DND-41 (cell line): ENCODE measurements around the gene TBC1D10A.

ENCODE experiments used
- ATAC-seq: fragments of 200-7000 bp; cut with Tn5 transposase; 3 replicates; pipeline ENCODE4 v1.9.1; 2021; ENCODE audit warnings: low read depth; ENCODE audit not compliant: insufficient read depth
- DNase-seq: peaks from one replicate; pipeline ENCODE4 v3.0.0-alpha.2; 2020
- H2AFZ ChIP-seq: 2 replicates; pipeline ENCODE4 v1.6.0; 2012; ENCODE audit warnings: low read depth, low read length
- H3K27ac ChIP-seq: 2 replicates; pipeline ENCODE4 v1.5.1; 2012; ENCODE audit warnings: low read length, inconsistent platforms
- H3K27me3 ChIP-seq: fragments of 200-600 bp; sonication (generic); 2 replicates; pipeline ENCODE4 v1.6.0; 2012; ENCODE audit warnings: low read length, mild to moderate bottlenecking, inconsistent platforms; ENCODE audit not compliant: insufficient read depth, poor library complexity
- H3K36me3 ChIP-seq: 2 replicates; pipeline ENCODE4 v1.5.1; 2012; ENCODE audit warnings: low read length, inconsistent platforms; ENCODE audit not compliant: insufficient read depth
- H3K4me1 ChIP-seq: 2 replicates; pipeline ENCODE4 v1.5.1; 2012; ENCODE audit warnings: mild to moderate bottlenecking, low read length; ENCODE audit not compliant: insufficient read depth
- H3K4me2 ChIP-seq: 2 replicates; pipeline ENCODE4 v1.6.0; 2012; ENCODE audit warnings: mild to moderate bottlenecking, moderate library complexity, low read length, inconsistent platforms; ENCODE audit not compliant: insufficient read depth
- H3K4me3 ChIP-seq, 2 experiments: fragments of 200-600 bp in 1 of 2; shearing (Covaris generic) in 1 of 2; 2 replicates each; pipeline ENCODE4 v1.5.1; 2012 to 2016; ENCODE audit warnings: inconsistent platforms in 2 of 2, low read length in 2 of 2, mild to moderate bottlenecking in 2 of 2, low read depth in 1 of 2, moderate library complexity in 1 of 2
- H3K79me2 ChIP-seq: 2 replicates; pipeline ENCODE4 v1.6.0; 2012; ENCODE audit warnings: low read length, inconsistent platforms; ENCODE audit not compliant: insufficient read depth
- H3K9ac ChIP-seq: 2 replicates; pipeline ENCODE4 v1.6.0; 2012; ENCODE audit warnings: low read depth, mild to moderate bottlenecking, inconsistent platforms, low read length, moderate library complexity
- H3K9me3 ChIP-seq: 2 replicates; pipeline ENCODE4 v1.5.1; 2012; ENCODE audit warnings: low read length, moderate library complexity, mild to moderate bottlenecking, inconsistent platforms; ENCODE audit not compliant: insufficient read depth, severe bottlenecking
- H4K20me1 ChIP-seq: 2 replicates; pipeline ENCODE4 v1.6.0; 2012; ENCODE audit warnings: low read length; ENCODE audit not compliant: insufficient read depth
- CTCF ChIP-seq: IDR thresholded peaks from 2 replicates; pipeline ENCODE4 v1.5.1; 2012; ENCODE audit warnings: borderline replicate concordance, low read length, moderate library complexity, mild to moderate bottlenecking; ENCODE audit not compliant: poor library complexity, severe bottlenecking; ENCODE audit errors: extremely low read depth
- EZH2 ChIP-seq: IDR thresholded peaks from 3 replicates; pipeline ENCODE4 v1.6.1; 2012; ENCODE audit warnings: borderline replicate concordance, low read depth, mild to moderate bottlenecking, moderate library complexity, low read length, inconsistent platforms; ENCODE audit not compliant: severe bottlenecking

The TBC1D10A gene

GRCh38 chr22:30290342-30291057 lies 36.2 kb downstream of the TBC1D10A start:
- Histone ChIP-seq H3K9me3 (no peaks in the 10 kb centered on the region), H2AFZ (no peak overlapping the region), H3K4me1 (peaks cover 66% of the 10 kb centered on the region), H3K4me2 (peak overlapping the region; percentile 90), H3K27me3 (no peaks in the 10 kb centered on the region), H3K27ac (peak overlapping the region; percentile 94), H3K36me3 (peaks cover 63% of the 10 kb centered on the region), H3K9ac (peak overlapping the region; percentile 83), H4K20me1 (peaks cover 6% of the 10 kb centered on the region), H3K4me3 (peak overlapping the region in 1 of 2 experiments; percentile 89; a peak in 2 of 4 replicates), H3K79me2 (peaks cover 34% of the 10 kb centered on the region)
- DNase-seq (peak; percentile 89), ATAC-seq (peak; percentile 64)
- no peak for TF ChIP-seq EZH2
- no peak for TF ChIP-seq CTCF

GRCh38 chr22:30289980-30290313 lies 36.8 kb downstream of the TBC1D10A start:
- peak overlapping the region; percentile 94 for H3K27ac ChIP-seq

DNA sequence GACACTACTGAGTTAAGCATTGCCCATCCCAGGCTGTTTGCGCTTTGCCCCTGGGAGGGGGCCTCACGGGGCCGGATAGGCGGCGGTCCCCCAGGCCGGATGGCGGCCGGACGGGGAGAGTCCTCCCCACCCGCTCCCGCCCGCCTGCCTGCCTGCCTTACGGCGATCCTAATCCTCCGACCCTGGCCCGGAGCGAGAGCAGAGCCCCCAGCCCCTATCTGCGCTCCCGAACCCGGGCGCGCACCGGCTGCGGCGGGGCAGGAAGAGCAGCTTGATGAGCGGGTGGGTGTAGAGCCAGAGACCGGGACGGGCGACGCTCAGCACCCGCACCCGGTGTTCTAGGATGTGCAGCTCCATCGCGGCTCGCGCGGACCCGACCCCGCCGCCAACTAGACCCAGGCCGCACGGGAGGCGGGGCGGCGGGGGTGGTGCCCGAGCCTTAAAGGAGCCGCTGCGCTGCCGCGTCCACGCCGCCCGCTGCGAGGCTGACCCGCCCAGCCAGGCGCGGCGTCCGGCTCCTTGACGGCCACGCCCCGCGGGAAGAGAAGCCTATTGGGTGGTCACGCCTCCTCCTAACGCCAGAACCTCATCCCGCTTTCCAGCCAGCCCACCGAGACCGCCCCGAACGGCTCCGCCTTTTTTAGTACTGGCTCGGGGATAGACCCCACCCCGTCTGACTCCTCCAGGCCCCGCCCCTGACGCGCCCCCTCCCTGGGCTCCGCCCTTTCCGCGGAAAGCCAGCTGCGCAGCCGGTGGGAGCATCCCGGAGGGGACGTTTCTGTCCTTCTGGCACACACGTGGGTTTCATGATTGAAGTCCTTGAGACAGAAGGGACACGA lies 37.4 kb downstream of the TBC1D10A start, which contains the start of gene CASTOR1:
TSS of gene CASTOR1 (minus strand) at position 365 of the 839 bp plus-strand sequence. CDS start at position 357, 8 bp downstream.
- Histone ChIP-seq H3K79me2 (peaks cover 42% of the 10 kb centered on the region), H3K9ac (peak within 1 kb of the TSS; percentile 83), H2AFZ (peak within 1 kb of the TSS; percentile 46), H3K4me2 (peak within 1 kb of the TSS; percentile 90), H3K4me1 (peaks cover 78% of the 10 kb centered on the region), H3K9me3 (no peaks in the 10 kb centered on the region), H3K27ac (peak within 1 kb of the TSS; percentile 94), H3K4me3 (peak within 1 kb of the TSS; percentile 67 to 89; a peak in 3 of 4 replicates), H3K36me3 (peaks cover 63% of the 10 kb centered on the region), H4K20me1 (peaks cover 6% of the 10 kb centered on the region), H3K27me3 (no peaks in the 10 kb centered on the region)
- TF ChIP-seq CTCF: no peak
- no peak for TF ChIP-seq EZH2
- peak; percentile 98 for DNase-seq
- ATAC-seq: peak; percentile 70

More at GRCh38 chr22:30289980-30290313, 36.8 kb downstream of the TBC1D10A start:
- peaks cover 6% of the 10 kb centered on the region for H4K20me1 ChIP-seq
- H3K9ac ChIP-seq: peak overlapping the region; percentile 83
- ATAC-seq (peak; percentile 16), DNase-seq (no peak)
- peaks cover 38% of the 10 kb centered on the region for H3K79me2 ChIP-seq
- H3K9me3 ChIP-seq: no peaks in the 10 kb centered on the region
- peaks cover 72% of the 10 kb centered on the region for H3K4me1 ChIP-seq
- peak overlapping the region in 1 of 2 experiments; percentile 89; a peak in 2 of 4 replicates for H3K4me3 ChIP-seq
- TF ChIP-seq EZH2 (no peak), CTCF (no peak)
- H3K36me3 ChIP-seq: peaks cover 63% of the 10 kb centered on the region
- peak overlapping the region; percentile 90 for H3K4me2 ChIP-seq
- no peaks in the 10 kb centered on the region for H3K27me3 ChIP-seq
- peak overlapping the region; percentile 46; the same call in 1 of the 2 replicates for H2AFZ ChIP-seq
